ENCODE data around the gene PIANP. TPM values are rescaled to one million over a fixed set of nuclear protein-coding genes. Genes with fewer than 3 reads are reported as not detected.
A peak's percentile ranks its signal among the peaks of the same experiment; 100 is the strongest.

The PIANP gene
- total RNA-seq, 5 donors from 2014 or later (not counting 1 experiment from before 2014, with no cell fraction given): 0.88 to 2.5 (median 2.4) TPM; not detected in 1

- H3K36me3 ChIP-seq (ENCODE audit: control insufficient read depth in 2 of 2, extremely low read depth in 1 of 2, insufficient read depth in 1 of 2, low read length in 1 of 2): peaks cover 4 to 8% of the 10 kb centered on the region in 2 donors
- peaks cover 0 to 10% of the 10 kb centered on the region in 2 experiments for H3K27me3 ChIP-seq (replicated peaks in 1 of 2; ENCODE audit: control insufficient read depth in 2 of 2, extremely low read depth in 1 of 2, insufficient read depth in 2 of 2, low read length in 1 of 2)
- no peaks in the 10 kb centered on the region for H3K27me3 Mint-ChIP-seq
- peaks cover 27% of the 10 kb centered on the region for H3K36me3 Mint-ChIP-seq
- CTCF ChIA-PET: interaction anchor here in 1 of 2 donors (0.5 kb wide), 1 partner anchor 24 kb away, joined by 9 read pairs; no protein-coding TSS in a partner anchor
- peaks cover 3% of the 10 kb centered on the region for H3K9me3 ChIP-seq
- peaks cover 10 to 25% (median 16%) of the 10 kb centered on the region in 3 donors for H3K4me1 Mint-ChIP-seq
- ATAC-seq (replicated peaks in 1 of 4): no peak
- H3K4me3 Mint-ChIP-seq: no peak overlapping the region
- no CpG with 5 or more reads among the region's 5 CpGs for whole genome bisulfite sequencing (ENCODE audit: insufficient coverage)
- DNase-seq: peak in 1 of 35 experiments; percentile 27
- peaks cover 0 to 13% of the 10 kb centered on the region in 2 experiments for H3K4me1 ChIP-seq (ENCODE audit: control insufficient read depth in 1 of 2, extremely low read depth in 1 of 2, insufficient read depth in 2 of 2, low read length in 2 of 2)
- no peak overlapping the region for H3K27ac ChIP-seq (ENCODE audit: low read length)
- H3K4me3 ChIP-seq (ENCODE audit: control insufficient read depth in 1 of 2, extremely low read depth in 1 of 2, low read length in 1 of 2): no peak overlapping the region
- H3K9me3 Mint-ChIP-seq: peaks cover 0 to 14% (median 4%) of the 10 kb centered on the region in 3 donors
- H3K27ac Mint-ChIP-seq: peak overlapping the region in 1 of 2 donors; percentile 64
- POLR2A ChIA-PET: interaction anchor here (0.6 to 0.9 kb wide), 2 partner anchors 13 to 37 kb away, joined by 4 to 16 read pairs; no protein-coding TSS in a partner anchor
Measured at GRCh38 chr12:6644903-6645302, 55.7 kb downstream of the PIANP start.

GRCh38 chr12:6644257-6644596 lies 56.4 kb downstream of the PIANP start:
- ATAC-seq (replicated peaks in 1 of 4) (no peak), DNase-seq (no peak)
- peaks cover 3% of the 10 kb centered on the region for H3K9me3 ChIP-seq
- CTCF ChIA-PET: interaction anchor here in 1 of 2 donors (0.5 kb wide), 1 partner anchor 25 kb away, joined by 9 read pairs; no protein-coding TSS in a partner anchor
- H3K4me1 ChIP-seq (ENCODE audit: control insufficient read depth in 1 of 2, extremely low read depth in 1 of 2, insufficient read depth in 2 of 2, low read length in 2 of 2): peaks cover 0 to 13% of the 10 kb centered on the region in 2 experiments
- H3K36me3 ChIP-seq (ENCODE audit: control insufficient read depth in 2 of 2, extremely low read depth in 1 of 2, insufficient read depth in 1 of 2, low read length in 1 of 2): peaks cover 4 to 7% of the 10 kb centered on the region in 2 donors
- H3K27me3 ChIP-seq (replicated peaks in 1 of 2; ENCODE audit: control insufficient read depth in 2 of 2, extremely low read depth in 1 of 2, insufficient read depth in 2 of 2, low read length in 1 of 2): peaks cover 0 to 10% of the 10 kb centered on the region in 2 experiments
- Mint-ChIP-seq H3K27me3 (no peaks in the 10 kb centered on the region), H3K4me3 (no peak overlapping the region), H3K36me3 (peaks cover 27% of the 10 kb centered on the region), H3K9me3 (peaks cover 0 to 14% (median 4%) of the 10 kb centered on the region in 3 donors), H3K27ac (peak overlapping the region in 1 of 2 donors; percentile 29), H3K4me1 (peaks cover 10 to 25% (median 16%) of the 10 kb centered on the region in 3 donors)
- POLR2A ChIA-PET: interaction anchor here in 1 of 2 donors (0.9 kb wide), 1 partner anchor 12 kb away, joined by 4 read pairs; no protein-coding TSS in a partner anchor
- H3K27ac ChIP-seq (ENCODE audit: low read length): no peak overlapping the region
- no peak overlapping the region for H3K4me3 ChIP-seq (ENCODE audit: control insufficient read depth in 1 of 2, extremely low read depth in 1 of 2, low read length in 1 of 2)
- 60% methylated on average over 2 of the region's 6 CpGs for WGBS (ENCODE audit: insufficient coverage)

Other genes with a start within 250 kb of the PIANP start
- 10 to 100 TPM; 22.6 to 77.0 (median 60.3) TPM for gene TAPBPL, start 248.8 kb downstream of the PIANP start, total RNA-seq
- 10 to 100 TPM; 64.6 to 92.2 (median 75.8) TPM for gene VAMP1, start 230.1 kb downstream of the PIANP start, total RNA-seq
- 10 to 100 TPM; 34.3 to 86.6 (median 80.3) TPM for gene MRPL51, start 207.6 kb downstream of the PIANP start, total RNA-seq
- gene NCAPD2, start 206.7 kb downstream of the PIANP start, total RNA-seq: 10 to 100 TPM; 32.8 to 43.8 (median 40.7) TPM
- 100 to 1,000 TPM; 500 to 643 (median 605) TPM for gene GAPDH, start 166.3 kb downstream of the PIANP start, total RNA-seq
- gene IFFO1, start 144.8 kb downstream of the PIANP start, total RNA-seq: 10 to 100 TPM; 30.4 to 59.8 (median 59.7) TPM
- 100 to 1,000 TPM in 1 of 5 donors, 10 to 100 TPM in 4; 69.6 to 107 (median 93.1) TPM for gene NOP2, start 132.5 kb downstream of the PIANP start, total RNA-seq
- gene CHD4, start 93.4 kb downstream of the PIANP start, total RNA-seq: 100 to 1,000 TPM; 236 to 392 (median 258) TPM
- 10 to 100 TPM in 4 of 5 donors, 1 to 10 TPM in 1; 5.8 to 16.0 (median 14.9) TPM for gene LPAR5, start 64.9 kb downstream of the PIANP start, total RNA-seq
- gene ACRBP, start 53.4 kb downstream of the PIANP start, total RNA-seq: 10 to 100 TPM in 1 of 5 donors, 1 to 10 TPM in 4; 2.4 to 11.1 (median 6.5) TPM
- gene ING4, start 37.7 kb downstream of the PIANP start, total RNA-seq: 10 to 100 TPM; 34.0 to 71.3 (median 64.5) TPM
- 10 to 100 TPM; 68.6 to 82.9 (median 79.4) TPM for gene ZNF384, start 11.4 kb downstream of the PIANP start, total RNA-seq
- 10 to 100 TPM; 18.5 to 33.1 (median 31.8) TPM for gene COPS7A, start 23.2 kb upstream of the PIANP start, total RNA-seq
- 100 to 1,000 TPM in 1 of 5 donors, 10 to 100 TPM in 4; 83.3 to 125 (median 88.4) TPM for gene MLF2, start 52.3 kb upstream of the PIANP start, total RNA-seq
- 10 to 100 TPM in 3 of 5 donors, 1 to 10 TPM in 2; 6.5 to 15.9 (median 10.6) TPM for gene PTMS, start 65.5 kb upstream of the PIANP start, total RNA-seq
- gene LAG3, start 71.7 kb upstream of the PIANP start, total RNA-seq: 10 to 100 TPM in 1 of 5 donors, 1 to 10 TPM in 4; 3.7 to 10.6 (median 7.3) TPM
- gene CD4, start 88.7 kb upstream of the PIANP start, total RNA-seq: 100 to 1,000 TPM; 126 to 205 (median 154) TPM
- gene GPR162, start 121.0 kb upstream of the PIANP start, total RNA-seq: under 1 TPM in 2 of 5 donors, not detected in 3; 0.13 to 0.46 TPM
- gene P3H3, start 127.6 kb upstream of the PIANP start, total RNA-seq: 1 to 10 TPM; 4.7 to 9.8 (median 8.0) TPM
- gene GNB3, start 140.1 kb upstream of the PIANP start, total RNA-seq: 1 to 10 TPM in 4 of 5 donors, under 1 TPM in 1; 0.85 to 4.3 (median 3.4) TPM
- 1 to 10 TPM; 1.1 to 2.7 (median 2.0) TPM for gene CDCA3, start 150.5 kb upstream of the PIANP start, total RNA-seq
- 10 to 100 TPM; 64.2 to 95.8 (median 85.8) TPM for gene USP5, start 151.3 kb upstream of the PIANP start, total RNA-seq
- 100 to 1,000 TPM; 132 to 208 (median 189) TPM for gene TPI1, start 166.7 kb upstream of the PIANP start, total RNA-seq
- gene SPSB2, start 172.5 kb upstream of the PIANP start, total RNA-seq: 10 to 100 TPM in 3 of 5 donors, 1 to 10 TPM in 2; 6.2 to 25.9 (median 21.8) TPM
- gene LRRC23, start 204.0 kb upstream of the PIANP start, total RNA-seq: 10 to 100 TPM in 2 of 5 donors, 1 to 10 TPM in 3; 8.7 to 13.6 (median 8.8) TPM
- 100 to 1,000 TPM in 4 of 5 donors, 10 to 100 TPM in 1; 87.2 to 176 (median 148) TPM for gene ENO2, start 213.8 kb upstream of the PIANP start, total RNA-seq
- gene ATN1, start 227.1 kb upstream of the PIANP start, total RNA-seq: 10 to 100 TPM; 34.7 to 44.3 (median 41.7) TPM
- gene RNU7-1, start 243.0 kb upstream of the PIANP start, total RNA-seq: not detected
- gene C12orf57, start 243.2 kb upstream of the PIANP start, total RNA-seq: 100 to 1,000 TPM; 256 to 466 (median 412) TPM